ENCODE measurements around the gene ATXN7L1. TPM values are rescaled to one million over a fixed set of nuclear protein-coding genes. Genes with fewer than 3 reads are reported as not detected.

The ATXN7L1 gene
- total and polyA plus RNA-seq, 9 donors, result 5.0 to 17.6 (median 11.4) TPM

DNA sequence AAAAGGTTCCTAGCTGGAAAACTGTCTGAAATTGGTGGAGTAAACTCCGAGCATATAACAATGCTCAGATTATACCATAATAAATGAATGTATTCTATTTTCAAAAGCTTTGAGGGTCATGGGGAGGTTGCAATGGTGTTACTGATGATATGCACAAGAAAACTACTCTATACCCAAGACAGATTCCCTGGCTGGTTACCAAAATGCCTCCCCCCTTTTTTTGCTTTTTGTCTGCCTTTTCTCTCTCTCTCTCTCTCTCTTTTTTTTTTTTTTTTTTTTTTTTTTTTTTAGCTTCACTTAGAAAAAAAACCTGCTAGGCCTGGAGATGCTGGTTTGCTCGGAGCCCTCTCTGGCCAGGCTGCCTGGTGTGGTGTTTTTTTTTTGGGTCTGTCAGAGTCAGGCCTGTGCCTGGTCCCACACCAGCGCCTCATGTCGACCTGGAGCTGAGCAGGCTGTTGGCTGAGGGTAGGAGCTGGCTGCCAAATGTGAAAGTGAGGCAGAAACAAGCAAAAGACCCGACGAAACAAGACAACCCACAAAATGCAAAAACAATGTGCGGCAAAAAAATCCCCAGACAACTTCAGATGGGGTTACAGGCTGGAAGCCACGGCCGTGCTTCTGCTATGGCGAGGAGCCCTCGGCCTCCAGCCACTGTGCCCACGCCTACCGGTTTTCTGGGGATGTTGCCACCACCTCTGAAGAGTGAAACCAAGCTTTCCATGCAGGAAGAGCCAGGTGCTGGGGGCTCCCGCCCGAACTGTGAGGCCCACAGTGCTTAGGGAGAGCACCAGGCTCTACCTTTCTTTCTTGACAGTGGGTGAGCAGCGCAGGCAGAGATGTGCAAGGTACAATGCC, 235.2 kb downstream of the ATXN7L1 start:
- peaks cover 4% of the 10 kb centered on the region for H3K4me1 ChIP-seq (ENCODE audit: insufficient read depth)
- H3K36me3 ChIP-seq, result no peaks in the 10 kb centered on the region
- no peak overlapping the region for H3K4me3 ChIP-seq
- H3K27me3 ChIP-seq, result no peaks in the 10 kb centered on the region
- peak overlapping the region in 1 of 2 donors; percentile 29 for H3K27ac ChIP-seq
- WGBS, 3 donors, result 44 to 57% (median 52%) methylated on average over 16 of the region's 16 CpGs
- intact Hi-C loops (cut with DNase I), result no loop called here
- TF ChIP-seq POLR2A (IDR thresholded peaks at IDR 0.05) (no peak), EP300 (IDR thresholded peaks at IDR 0.05) (no peak)
- no peaks in the 10 kb centered on the region for H3K9me3 ChIP-seq
- DNase-seq, result peak in 3 of 5 donors; percentile 34 to 44 (median 38)

DNA sequence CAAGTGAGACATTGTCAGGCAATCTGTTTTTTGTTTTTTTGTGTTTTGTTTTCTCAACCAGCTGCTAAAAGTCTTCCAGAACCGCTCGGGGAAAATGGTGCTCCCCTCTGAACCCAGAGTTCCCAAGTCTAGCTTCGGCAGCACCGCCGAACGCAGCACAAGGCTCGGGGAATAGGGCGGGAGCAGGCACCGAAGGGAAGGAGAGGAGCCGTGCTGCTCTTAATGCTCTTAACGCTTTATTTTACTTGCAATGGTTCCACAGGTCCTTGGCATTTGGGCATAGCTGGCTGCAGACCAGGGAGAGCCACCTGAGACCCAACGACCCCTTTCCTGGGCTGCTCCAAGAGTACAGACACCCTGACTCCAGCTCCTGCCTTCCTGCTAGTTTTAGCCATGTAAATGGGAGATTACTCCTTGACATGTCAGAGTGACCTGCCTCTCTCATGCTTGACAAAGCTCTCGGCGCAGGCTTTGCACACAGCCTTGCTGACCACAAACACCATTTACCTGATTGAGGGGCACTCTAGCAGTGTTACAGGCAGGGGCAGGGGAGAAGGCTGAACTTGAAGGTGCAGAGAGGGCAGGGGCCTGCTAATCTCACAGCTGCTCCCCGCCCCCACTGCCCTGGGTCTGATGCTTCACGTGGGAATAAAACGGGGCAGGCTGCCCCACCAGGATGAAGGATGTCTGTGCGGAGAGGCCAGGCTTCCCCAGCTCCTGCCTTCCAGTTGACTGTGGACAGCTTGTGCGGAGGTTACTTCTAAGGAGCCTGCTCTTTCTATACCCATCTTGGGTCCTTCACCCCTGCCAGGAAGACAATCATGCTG, 236.5 kb downstream of the ATXN7L1 start:
- H3K4me3 ChIP-seq, result no peak overlapping the region
- H3K27me3 ChIP-seq, result no peaks in the 10 kb centered on the region
- no peaks in the 10 kb centered on the region for H3K36me3 ChIP-seq
- 32 to 38% (median 38%) methylated on average over 19 of the region's 19 CpGs for WGBS, 3 donors
- peak in 2 of 5 donors; percentile 32 to 42 for DNase-seq
- H3K4me1 ChIP-seq (ENCODE audit: insufficient read depth), result peaks cover 4% of the 10 kb centered on the region
- H3K9me3 ChIP-seq, result no peaks in the 10 kb centered on the region
- TF ChIP-seq EP300 (IDR thresholded peaks at IDR 0.05) (no peak), POLR2A (IDR thresholded peaks at IDR 0.05) (no peak)
- TF ChIP-seq, protein P1, sequence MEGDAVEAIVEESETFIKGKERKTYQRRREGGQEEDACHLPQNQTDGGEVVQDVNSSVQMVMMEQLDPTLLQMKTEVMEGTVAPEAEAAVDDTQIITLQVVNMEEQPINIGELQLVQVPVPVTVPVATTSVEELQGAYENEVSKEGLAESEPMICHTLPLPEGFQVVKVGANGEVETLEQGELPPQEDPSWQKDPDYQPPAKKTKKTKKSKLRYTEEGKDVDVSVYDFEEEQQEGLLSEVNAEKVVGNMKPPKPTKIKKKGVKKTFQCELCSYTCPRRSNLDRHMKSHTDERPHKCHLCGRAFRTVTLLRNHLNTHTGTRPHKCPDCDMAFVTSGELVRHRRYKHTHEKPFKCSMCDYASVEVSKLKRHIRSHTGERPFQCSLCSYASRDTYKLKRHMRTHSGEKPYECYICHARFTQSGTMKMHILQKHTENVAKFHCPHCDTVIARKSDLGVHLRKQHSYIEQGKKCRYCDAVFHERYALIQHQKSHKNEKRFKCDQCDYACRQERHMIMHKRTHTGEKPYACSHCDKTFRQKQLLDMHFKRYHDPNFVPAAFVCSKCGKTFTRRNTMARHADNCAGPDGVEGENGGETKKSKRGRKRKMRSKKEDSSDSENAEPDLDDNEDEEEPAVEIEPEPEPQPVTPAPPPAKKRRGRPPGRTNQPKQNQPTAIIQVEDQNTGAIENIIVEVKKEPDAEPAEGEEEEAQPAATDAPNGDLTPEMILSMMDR (IDR thresholded peaks at IDR 0.05), result no peak
- intact Hi-C loops (cut with DNase I), result no loop called here
- H3K27ac ChIP-seq, result peak overlapping the region in 1 of 2 donors; percentile 3

DNA sequence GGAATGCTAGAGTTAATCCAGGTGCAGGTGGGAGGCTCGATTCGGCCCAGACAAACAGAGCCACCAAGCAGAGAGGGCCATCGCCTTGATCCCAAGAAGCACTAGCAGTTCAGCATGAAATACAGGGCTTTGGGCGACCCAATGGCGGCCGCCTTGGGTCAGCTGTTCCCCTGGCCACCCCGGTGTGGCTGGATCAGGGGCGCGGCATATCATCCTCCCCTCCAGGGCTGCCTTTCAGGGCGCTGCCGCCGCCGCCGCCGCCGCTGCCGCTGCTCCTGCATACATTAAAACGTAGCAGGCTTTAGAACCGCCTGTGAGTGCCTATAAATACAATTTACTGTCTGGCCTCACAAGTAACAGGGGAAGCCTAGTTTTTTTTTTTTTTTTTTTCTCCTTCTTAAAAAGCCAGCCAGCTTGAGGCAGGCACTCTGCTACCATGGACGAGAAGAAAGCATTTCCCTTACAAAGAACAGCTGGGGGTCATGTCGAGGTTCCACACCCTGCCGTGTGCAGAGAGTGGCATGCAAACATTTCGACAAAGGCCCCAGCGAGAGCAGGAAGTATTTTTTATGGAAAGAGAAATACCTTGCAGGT, 237.4 kb downstream of the ATXN7L1 start:
- DNase-seq, result no peak
- Histone ChIP-seq H3K4me3 (no peak overlapping the region), H3K36me3 (no peaks in the 10 kb centered on the region), H3K9me3 (no peaks in the 10 kb centered on the region), H3K27me3 (no peaks in the 10 kb centered on the region), H3K4me1 (ENCODE audit: insufficient read depth) (peaks cover 4% of the 10 kb centered on the region), H3K27ac (peak overlapping the region in 1 of 2 donors; percentile 15)
- intact Hi-C loops (cut with DNase I), result no loop called here
- 70 to 76% (median 73%) methylated on average over 24 of the region's 24 CpGs for WGBS, 3 donors
- TF ChIP-seq EP300 (IDR thresholded peaks at IDR 0.05), result no peak
- TF ChIP-seq POLR2A (IDR thresholded peaks at IDR 0.05), result no peak
- TF ChIP-seq, protein P1 (IDR thresholded peaks at IDR 0.05), result no peak

DNA sequence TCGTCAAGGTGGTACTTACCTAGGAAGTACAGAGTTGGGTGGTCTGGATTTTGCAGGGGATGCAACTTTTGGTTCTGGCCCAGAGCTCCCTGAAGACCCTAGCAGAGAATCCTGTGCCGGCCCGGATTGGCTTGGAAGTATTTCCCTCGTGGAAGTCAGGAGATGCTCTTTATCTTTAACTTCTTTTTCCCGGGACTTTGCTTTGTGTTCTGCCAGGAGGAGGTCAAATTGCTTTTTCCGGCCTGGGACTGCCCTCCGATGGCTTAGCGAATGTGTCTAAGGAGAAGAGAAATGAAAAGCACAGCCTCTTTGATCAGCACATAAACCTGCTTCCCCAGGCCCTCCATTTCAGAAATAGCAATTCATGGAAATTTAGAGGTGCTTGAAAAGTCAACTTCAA, 238.1 kb downstream of the ATXN7L1 start:
- H3K36me3 ChIP-seq, result no peaks in the 10 kb centered on the region
- H3K27ac ChIP-seq, result no peak overlapping the region
- no peaks in the 10 kb centered on the region for H3K9me3 ChIP-seq
- DNase-seq, result no peak
- 59 to 67% (median 63%) methylated on average over 8 of the region's 8 CpGs for WGBS, 3 donors
- no peak overlapping the region for H3K4me3 ChIP-seq
- H3K27me3 ChIP-seq, result no peaks in the 10 kb centered on the region
- intact Hi-C loops (cut with DNase I), result no loop called here
- H3K4me1 ChIP-seq (ENCODE audit: insufficient read depth), result peaks cover 4% of the 10 kb centered on the region
- TF ChIP-seq, protein P1 (IDR thresholded peaks at IDR 0.05), result no peak
- TF ChIP-seq EP300 (IDR thresholded peaks at IDR 0.05), result no peak
- no peak for TF ChIP-seq POLR2A (IDR thresholded peaks at IDR 0.05)
